CD14-positive monocyte (primary cell): Measurements from ENCODE around the gene TSC22D1. TPM values are rescaled to one million over a fixed set of nuclear protein-coding genes. Genes with fewer than 3 reads are reported as not detected.

Experiments
- DNase-seq, 3 donors: peaks; one replicate each; pipeline ENCODE4 v3.0.0-alpha.2; 2011 to 2022
- H2AFZ ChIP-seq: 2 replicates; pipeline ENCODE4 v1.6.0; 2012; ENCODE audit warnings: mild to moderate bottlenecking, low read depth, low read length, inconsistent platforms; ENCODE audit not compliant: insufficient read depth, poor library complexity, severe bottlenecking
- H3K27ac ChIP-seq, 2 donors: 1 replicate in 1 of 2; 2 replicates in 1 of 2; pipeline ENCODE4 v1.5.1; 2012 to 2013; ENCODE audit warnings: low read length in 2 of 2, control low read depth in 1 of 2, inconsistent platforms in 1 of 2, low read depth in 1 of 2, mild to moderate bottlenecking in 1 of 2
- H3K27me3 ChIP-seq, 2 donors: one replicate each; pipeline versions ENCODE4 v1.6.0 to v1.6.1; 2011 to 2013; ENCODE audit warnings: low read length in 2 of 2; ENCODE audit not compliant: control insufficient read depth in 2 of 2, insufficient read depth in 2 of 2
- H3K36me3 ChIP-seq, 2 donors: replicated peaks in 1 of 2; 1 replicate in 1 of 2; 2 replicates in 1 of 2; pipeline versions ENCODE4 v1.5.1 to v1.6.1; 2012 to 2013; ENCODE audit warnings: low read length in 2 of 2, control low read depth in 1 of 2, inconsistent platforms in 1 of 2, mild to moderate bottlenecking in 1 of 2; ENCODE audit not compliant: insufficient read depth in 2 of 2, control insufficient read depth in 1 of 2
- H3K4me1 ChIP-seq, 2 donors: 1 replicate in 1 of 2; 2 replicates in 1 of 2; pipeline versions ENCODE4 v1.5.1 to v1.6.1; 2012 to 2013; ENCODE audit warnings: low read length in 2 of 2, control low read depth in 1 of 2, inconsistent platforms in 1 of 2, mild to moderate bottlenecking in 1 of 2, moderate library complexity in 1 of 2; ENCODE audit not compliant: insufficient read depth in 2 of 2, control insufficient read depth in 1 of 2
- H3K4me2 ChIP-seq: replicated peaks from 2 replicates; pipeline ENCODE3; 2012; ENCODE audit warnings: low read length, moderate library complexity, mild to moderate bottlenecking; ENCODE audit not compliant: poor library complexity, severe bottlenecking; ENCODE audit errors: extremely low read depth
- H3K4me3 ChIP-seq, 3 experiments: fragments of 200-600 bp in 1 of 3; sonication (generic) in 1 of 3; replicated peaks in 1 of 3; 1 replicate in 2 of 3; 2 replicates in 1 of 3; pipeline ENCODE4 v1.5.1; 2011 to 2013; ENCODE audit warnings: low read length in 3 of 3, mild to moderate bottlenecking in 3 of 3, control low read depth in 2 of 3, low read depth in 2 of 3, inconsistent platforms in 1 of 3, moderate library complexity in 1 of 3
- H3K79me2 ChIP-seq: 2 replicates; pipeline ENCODE4 v1.6.0; 2012; ENCODE audit warnings: mild to moderate bottlenecking, control low read depth, inconsistent platforms, low read length, moderate library complexity; ENCODE audit not compliant: insufficient read depth
- H3K9ac ChIP-seq: 2 replicates; pipeline ENCODE4 v1.6.0; 2017; ENCODE audit warnings: low read length, mild to moderate bottlenecking; ENCODE audit not compliant: insufficient read depth, poor library complexity, severe bottlenecking
- H3K9me3 ChIP-seq, 2 donors: replicated peaks in 1 of 2; 1 replicate in 1 of 2; 2 replicates in 1 of 2; pipeline versions ENCODE4 v1.5.1 to v1.6.1; 2012 to 2013; ENCODE audit warnings: low read length in 2 of 2, control low read depth in 1 of 2; ENCODE audit not compliant: control insufficient read depth in 1 of 2, insufficient read depth in 1 of 2
- H4K20me1 ChIP-seq: 2 replicates; pipeline ENCODE4 v1.6.0; 2012; ENCODE audit warnings: mild to moderate bottlenecking, low read length, control low read depth, moderate library complexity; ENCODE audit not compliant: insufficient read depth
- H3K27ac Mint-ChIP-seq, 7 donors: one replicate each; pipeline ENCODE4 v1.8.0; 2020; ENCODE audit warnings: mild to moderate bottlenecking in 7 of 7, mixed read lengths in 7 of 7, moderate library complexity in 6 of 7, inconsistent platforms in 2 of 7
- H3K27me3 Mint-ChIP-seq, 3 donors: one replicate each; pipeline ENCODE4 v1.8.0; 2021 to 2022; ENCODE audit warnings: low read depth in 3 of 3, mild to moderate bottlenecking in 3 of 3, mixed read lengths in 3 of 3, moderate library complexity in 3 of 3, inconsistent platforms in 1 of 3
- H3K36me3 Mint-ChIP-seq, 2 donors: one replicate each; pipeline ENCODE4 v1.8.0; 2020; ENCODE audit warnings: mixed read lengths in 2 of 2, inconsistent platforms in 1 of 2, mild to moderate bottlenecking in 1 of 2
- H3K4me1 Mint-ChIP-seq: one replicate; pipeline ENCODE4 v1.8.0; 2020; ENCODE audit warnings: mild to moderate bottlenecking, mixed read lengths
- H3K4me3 Mint-ChIP-seq, 2 donors: one replicate each; pipeline ENCODE4 v1.8.0; 2020; ENCODE audit warnings: mild to moderate bottlenecking in 2 of 2, mixed read lengths in 2 of 2, moderate library complexity in 1 of 2
- H3K9me3 Mint-ChIP-seq, 7 donors: one replicate each; pipeline ENCODE4 v1.8.0; 2020 to 2022; ENCODE audit warnings: mixed read lengths in 7 of 7, mild to moderate bottlenecking in 6 of 7, moderate library complexity in 6 of 7, inconsistent platforms in 2 of 7
- WGBS: methylation state at CpG from one replicate; pipeline ENCODE4 v1.1.5; 2013; ENCODE audit warnings: missing lambda C conversion rate; ENCODE audit not compliant: insufficient coverage; 5-methylcytosine and 5-hydroxymethylcytosine counted together
- intact Hi-C, 2 donors: fragments of 100-400 bp; cut with micrococcal nuclease; formaldehyde crosslinking; loops; one replicate each; pipeline versions ENCODE4 v1.15.0 to v1.15.1; 2023
- polyA plus RNA-seq, 3 donors: library from polyadenylated mRNA; depleted of rRNA in 1 of 3; unstranded in 2 of 3; stranded (reverse) in 1 of 3; fragments of 300-500 nt in 2 of 3; fragments of >200 nt in 1 of 3; fragmentation: Illumina TruSeq in 2 of 3; gene quantifications; 1 replicate in 2 of 3; 2 replicates in 1 of 3; pipeline ENCODE4 v1.2.3, GENCODE V29; 2012 to 2021
- TF ChIP-seq, protein P1 (sequence below): fragments of 200-600 bp; IDR thresholded peaks from one replicate; pipeline ENCODE4 v1.8.0; 2022; ENCODE audit warnings: antibody characterized with exemption, mild to moderate bottlenecking

The TSC22D1 gene
- polyA plus RNA-seq, 3 donors = 1.9 to 10.4 (median 3.1) TPM

DNA sequence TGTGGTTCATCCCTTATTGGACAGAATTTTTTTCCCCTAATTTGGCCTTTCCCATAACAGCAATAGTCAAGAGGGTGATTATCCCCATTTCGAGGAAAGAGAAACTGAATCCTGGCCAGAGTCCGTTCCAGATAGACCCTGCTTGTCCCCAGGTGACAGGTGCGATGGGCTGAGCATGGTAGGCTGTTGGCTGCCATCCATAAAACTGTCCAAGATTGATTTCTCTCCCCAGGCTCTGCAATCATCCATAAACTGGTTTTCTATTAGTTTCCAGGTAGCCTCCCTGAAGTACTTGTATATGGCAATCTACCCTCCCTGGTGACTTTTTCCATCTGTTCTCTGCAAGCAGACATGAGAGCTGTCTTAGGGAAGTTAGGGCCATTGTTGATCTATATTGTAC, 177.1 kb downstream of the TSC22D1 start:
- Histone ChIP-seq H3K36me3 (no peaks in the 10 kb centered on the region), H3K4me2 (no peak overlapping the region), H3K4me3 (no peak overlapping the region), H3K9me3 (no peaks in the 10 kb centered on the region), H3K9ac (no peak overlapping the region), H3K27me3 (no peaks in the 10 kb centered on the region), H4K20me1 (no peaks in the 10 kb centered on the region), H2AFZ (no peak overlapping the region), H3K27ac (no peak overlapping the region), H3K4me1 (no peaks in the 10 kb centered on the region), H3K79me2 (no peaks in the 10 kb centered on the region)
- Mint-ChIP-seq H3K4me3 (no peak overlapping the region), H3K4me1 (no peaks in the 10 kb centered on the region), H3K36me3 (no peaks in the 10 kb centered on the region), H3K27ac (no peak overlapping the region), H3K27me3 (peaks cover 0 to 11% (median 5%) of the 10 kb centered on the region in 3 donors), H3K9me3 (no peaks in the 10 kb centered on the region)
- DNase-seq = no peak
- TF ChIP-seq, protein P1, sequence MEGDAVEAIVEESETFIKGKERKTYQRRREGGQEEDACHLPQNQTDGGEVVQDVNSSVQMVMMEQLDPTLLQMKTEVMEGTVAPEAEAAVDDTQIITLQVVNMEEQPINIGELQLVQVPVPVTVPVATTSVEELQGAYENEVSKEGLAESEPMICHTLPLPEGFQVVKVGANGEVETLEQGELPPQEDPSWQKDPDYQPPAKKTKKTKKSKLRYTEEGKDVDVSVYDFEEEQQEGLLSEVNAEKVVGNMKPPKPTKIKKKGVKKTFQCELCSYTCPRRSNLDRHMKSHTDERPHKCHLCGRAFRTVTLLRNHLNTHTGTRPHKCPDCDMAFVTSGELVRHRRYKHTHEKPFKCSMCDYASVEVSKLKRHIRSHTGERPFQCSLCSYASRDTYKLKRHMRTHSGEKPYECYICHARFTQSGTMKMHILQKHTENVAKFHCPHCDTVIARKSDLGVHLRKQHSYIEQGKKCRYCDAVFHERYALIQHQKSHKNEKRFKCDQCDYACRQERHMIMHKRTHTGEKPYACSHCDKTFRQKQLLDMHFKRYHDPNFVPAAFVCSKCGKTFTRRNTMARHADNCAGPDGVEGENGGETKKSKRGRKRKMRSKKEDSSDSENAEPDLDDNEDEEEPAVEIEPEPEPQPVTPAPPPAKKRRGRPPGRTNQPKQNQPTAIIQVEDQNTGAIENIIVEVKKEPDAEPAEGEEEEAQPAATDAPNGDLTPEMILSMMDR = no peak
- WGBS = 100% methylated on average over 1 of the region's 3 CpGs
- intact Hi-C loops = no loop called here

DNA sequence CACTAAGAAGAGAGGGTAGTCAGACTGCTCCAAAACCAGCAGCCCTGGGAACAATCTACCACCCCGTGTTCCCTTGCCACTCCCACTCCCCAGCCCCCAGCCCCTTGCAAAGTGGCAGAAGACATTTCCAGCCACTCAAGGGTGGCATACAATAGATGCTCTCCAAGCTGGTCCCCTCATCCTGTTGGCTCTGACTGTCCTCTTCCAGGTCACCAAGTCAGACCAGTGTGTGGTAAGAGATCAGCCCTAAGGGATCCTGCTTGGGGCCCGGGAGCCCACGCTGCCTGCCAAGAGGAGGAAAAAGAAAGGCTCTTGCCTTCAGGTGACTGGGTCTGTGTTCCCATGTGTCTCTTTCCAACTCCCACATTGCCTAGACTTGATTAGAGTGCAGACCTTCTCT, 177.5 kb downstream of the TSC22D1 start:
- Histone ChIP-seq H3K4me3 (no peak overlapping the region), H3K36me3 (no peaks in the 10 kb centered on the region), H3K27me3 (no peaks in the 10 kb centered on the region), H4K20me1 (no peaks in the 10 kb centered on the region), H3K4me1 (no peaks in the 10 kb centered on the region), H2AFZ (no peak overlapping the region), H3K9ac (no peak overlapping the region), H3K4me2 (no peak overlapping the region), H3K9me3 (no peaks in the 10 kb centered on the region), H3K27ac (no peak overlapping the region), H3K79me2 (no peaks in the 10 kb centered on the region)
- peak overlapping the region in 1 of 7 donors; percentile 54 for H3K27ac Mint-ChIP-seq
- no peak overlapping the region for H3K4me3 Mint-ChIP-seq
- intact Hi-C loops = no loop called here
- DNase-seq = no peak
- H3K9me3 Mint-ChIP-seq = no peaks in the 10 kb centered on the region
- 57% methylated on average over 1 of the region's 3 CpGs for WGBS
- H3K27me3 Mint-ChIP-seq = peaks cover under 1 to 11% (median 5%) of the 10 kb centered on the region in 3 donors
- H3K4me1 Mint-ChIP-seq = no peaks in the 10 kb centered on the region
- TF ChIP-seq, protein P1 = no peak
- no peaks in the 10 kb centered on the region for H3K36me3 Mint-ChIP-seq
